ENCODE data around the gene SLPI. TPM values are rescaled to one million over a fixed set of nuclear protein-coding genes. Genes with fewer than 3 reads are reported as not detected.

SLPI gene
- total RNA-seq, result 0.70 and 2.0 TPM in 2 replicates

DNA sequence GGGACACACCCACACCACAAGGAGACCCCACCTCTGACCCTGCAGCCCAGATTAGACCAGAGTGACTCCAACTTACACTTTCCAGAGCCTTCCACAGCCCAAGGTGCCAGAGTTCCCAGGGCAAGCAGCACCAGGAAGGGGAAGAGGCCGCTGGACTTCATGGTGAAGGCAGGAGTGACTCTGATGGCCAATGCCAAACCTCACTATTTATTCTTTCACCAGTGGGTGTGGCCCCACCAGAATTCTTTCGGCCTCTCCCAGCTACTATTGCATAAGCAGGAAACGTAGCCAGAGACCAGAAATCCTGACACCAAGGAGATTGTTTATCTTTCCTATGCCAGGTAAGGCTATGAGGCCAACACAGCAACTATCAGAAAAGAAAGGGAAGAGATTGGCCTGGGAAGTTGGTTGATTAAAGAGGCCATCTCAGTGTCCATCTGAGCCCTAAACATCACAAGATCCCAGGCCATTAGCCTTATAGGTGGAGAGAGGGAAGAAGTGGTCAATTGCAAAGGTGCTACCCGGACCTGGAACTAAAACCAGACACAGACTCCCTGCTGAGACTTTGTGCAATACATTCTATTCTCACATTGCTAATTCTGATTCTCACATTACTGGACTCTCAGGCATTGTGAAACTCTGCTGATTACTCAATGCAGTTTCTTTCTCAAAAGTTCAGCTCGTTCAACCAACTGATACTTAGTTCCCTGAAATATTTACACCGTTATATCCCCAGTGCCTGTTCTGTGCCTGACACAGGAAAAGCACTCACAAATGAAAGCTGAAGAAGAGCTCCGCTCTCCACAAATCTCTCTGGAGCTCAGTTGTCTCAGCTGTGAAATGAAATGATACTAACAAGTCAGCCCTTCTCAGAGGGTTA is at the start of gene SLPI:
TSS of gene SLPI (minus strand) at position 182 of the 880 bp plus-strand sequence. CDS start at position 161, 21 bp downstream.
- no peak for DNase-seq

DNA sequence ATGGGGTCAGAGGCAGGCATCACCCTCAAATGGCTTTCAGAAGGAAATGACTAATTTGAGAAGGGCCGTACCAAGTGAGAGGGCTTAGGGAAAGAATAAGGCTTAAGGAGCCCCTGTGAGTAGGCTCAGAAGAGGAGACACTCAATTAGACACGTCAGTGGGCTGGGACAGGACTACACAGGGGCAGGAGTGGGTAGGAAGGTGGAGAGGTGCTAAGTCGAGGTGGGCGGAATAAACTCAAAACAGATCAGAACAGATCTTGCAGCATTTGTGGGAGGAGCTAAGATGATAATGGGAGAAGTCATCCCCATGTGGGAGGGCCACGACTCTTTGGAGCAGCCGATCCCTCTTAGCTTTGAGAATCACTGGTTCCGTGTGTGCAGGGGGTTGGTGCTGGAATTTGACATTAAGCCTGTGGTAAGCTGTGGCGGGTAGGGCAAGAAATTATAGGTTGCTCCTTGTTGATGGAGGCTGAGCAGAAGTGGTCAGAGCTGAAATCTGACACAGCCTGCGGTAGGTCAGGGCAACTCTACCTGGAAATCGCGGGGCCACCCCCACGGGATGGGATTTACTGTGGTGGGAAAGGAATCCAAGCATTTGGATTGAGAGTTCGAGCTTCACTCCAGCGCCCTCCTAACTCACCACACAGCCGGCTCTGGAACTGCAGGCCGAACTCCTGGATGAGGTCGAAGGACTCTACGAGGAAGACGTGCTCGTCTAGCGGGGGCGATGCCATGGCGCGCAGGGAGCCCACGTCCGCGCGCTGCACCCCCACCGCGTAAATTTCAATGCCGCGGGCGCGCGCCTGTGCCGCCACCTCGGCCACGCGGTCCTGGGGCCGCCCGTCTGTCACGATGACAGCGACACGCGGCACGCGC is 49.5 kb upstream of the SLPI start:
- no peak for DNase-seq

GRCh38 chr20:45301824-45302271 is 47.5 kb upstream of the SLPI start:
- no peak for DNase-seq

- peak; percentile 51 for DNase-seq
These were observed 46.6 kb upstream of the SLPI start for GRCh38 chr20:45300961-45301360.

DNA sequence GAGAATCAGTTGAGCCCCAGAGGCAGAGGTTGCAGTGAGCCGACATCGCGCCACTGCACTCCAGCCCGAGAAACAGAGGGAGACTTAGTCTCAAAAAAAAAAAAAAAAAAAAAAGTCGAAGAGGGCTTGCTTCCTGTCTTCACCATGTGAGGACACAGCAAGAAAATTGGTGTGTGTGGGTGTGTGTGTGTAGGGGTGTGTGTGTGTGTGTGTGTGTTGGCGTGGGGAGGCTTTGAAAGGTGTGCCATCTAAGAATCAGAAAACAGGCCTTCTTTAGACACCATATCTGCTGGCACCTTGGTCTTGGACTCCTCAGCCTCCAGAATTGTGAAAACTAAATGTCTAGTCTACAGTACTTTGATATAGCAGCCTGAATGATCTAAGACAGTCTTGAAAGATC is 45.4 kb upstream of the SLPI start:
- DNase-seq, result no peak

- DNase-seq, result no peak
These were observed 43.6 kb upstream of the SLPI start for GRCh38 chr20:45297786-45298497.

GRCh38 chr20:45294659-45295058 is 40.3 kb upstream of the SLPI start:
- no peak for DNase-seq

GRCh38 chr20:45294003-45294368 is 39.6 kb upstream of the SLPI start:
- DNase-seq, result no peak

DNA sequence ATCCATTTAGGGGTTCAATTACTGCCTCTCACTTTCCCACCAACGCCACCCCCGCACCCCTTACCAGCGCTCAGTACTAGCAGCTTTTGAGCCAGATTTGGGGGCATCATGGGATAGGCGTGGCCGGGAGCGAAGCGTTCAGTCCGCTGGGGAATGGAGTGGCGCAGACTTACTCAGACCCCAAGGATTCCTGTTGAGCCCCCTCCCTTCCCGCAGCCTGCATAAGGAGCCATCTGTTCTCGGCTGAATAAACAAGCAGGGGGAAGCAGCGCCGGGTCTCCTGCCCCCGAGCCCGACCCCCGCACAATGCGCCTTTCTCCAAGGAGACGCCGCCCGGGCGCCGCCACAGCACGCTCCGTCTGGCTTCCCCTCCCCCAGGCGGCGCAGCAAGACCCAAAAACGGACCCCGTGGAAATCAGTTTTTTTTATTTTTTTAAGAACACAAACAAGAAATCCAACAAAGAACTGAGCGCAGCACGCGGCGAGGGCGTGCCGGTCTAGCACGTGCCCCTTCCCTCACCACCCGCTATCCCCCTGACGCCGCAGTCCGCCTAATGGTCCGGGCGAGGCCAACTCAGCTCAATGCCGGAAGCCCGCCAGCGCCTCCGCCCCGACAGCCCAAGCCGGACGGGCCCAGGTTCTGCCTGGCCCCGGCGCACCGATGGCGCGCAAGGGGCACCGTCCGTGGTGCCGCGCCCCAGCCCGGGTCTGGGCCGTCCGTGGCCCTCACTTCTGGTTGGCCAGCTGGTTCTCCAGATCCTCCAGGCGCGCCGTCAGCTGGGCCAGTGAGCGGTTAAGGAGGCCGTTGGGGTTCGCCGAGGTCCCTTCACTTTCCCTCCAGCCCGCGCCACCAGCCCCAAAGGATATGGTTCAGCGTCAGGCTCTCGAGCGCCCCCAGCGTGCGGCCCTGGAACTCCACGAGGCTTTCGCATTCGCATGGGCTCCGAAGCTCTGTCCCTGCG is 39.0 kb upstream of the SLPI start:
- peak; percentile 81 for DNase-seq

DNA sequence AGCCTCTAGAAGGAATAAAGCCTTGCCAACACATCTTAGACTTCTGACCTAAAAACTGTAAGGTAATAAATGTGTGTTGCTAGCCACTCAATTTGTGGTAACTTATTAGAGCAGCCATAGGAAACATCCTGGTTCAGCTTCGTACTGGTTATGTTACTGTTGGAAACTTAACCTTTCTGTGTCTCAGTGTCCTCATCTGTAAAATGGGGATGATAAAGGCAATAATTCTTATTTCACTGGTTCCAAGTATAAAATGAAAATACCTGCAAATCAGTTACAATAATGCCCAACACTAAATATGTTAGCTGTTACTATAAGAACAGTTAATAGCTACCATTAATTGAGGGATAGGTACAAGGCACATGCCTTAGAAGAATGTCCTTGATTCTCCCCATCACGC is 38.0 kb upstream of the SLPI start:
- no peak for DNase-seq

DNA sequence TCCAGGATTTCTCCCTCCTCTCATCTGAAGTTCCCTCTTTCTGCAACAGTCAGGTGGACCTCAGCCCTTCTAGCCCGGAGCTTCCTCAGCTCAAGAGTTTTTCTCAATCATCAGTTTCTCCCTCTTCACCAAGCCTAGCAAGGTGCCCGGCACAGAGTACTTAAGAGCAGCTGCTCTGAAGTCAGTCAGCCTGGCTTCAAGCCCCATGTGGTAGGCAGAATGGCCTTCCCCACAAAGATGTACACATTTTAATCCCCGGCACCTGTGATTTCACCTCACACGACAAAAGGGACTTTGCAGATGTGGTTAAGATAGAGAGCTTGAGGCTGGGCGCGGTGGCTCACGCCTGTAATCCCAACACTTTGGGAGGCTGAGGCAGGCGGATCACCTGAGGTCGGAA is 37.2 kb upstream of the SLPI start:
- no peak for DNase-seq

- peak; percentile 81 for DNase-seq
These were observed 36.5 kb upstream of the SLPI start for GRCh38 chr20:45290677-45291355.

GRCh38 chr20:45289942-45290676 is 35.7 kb upstream of the SLPI start:
- no peak for DNase-seq

DNA sequence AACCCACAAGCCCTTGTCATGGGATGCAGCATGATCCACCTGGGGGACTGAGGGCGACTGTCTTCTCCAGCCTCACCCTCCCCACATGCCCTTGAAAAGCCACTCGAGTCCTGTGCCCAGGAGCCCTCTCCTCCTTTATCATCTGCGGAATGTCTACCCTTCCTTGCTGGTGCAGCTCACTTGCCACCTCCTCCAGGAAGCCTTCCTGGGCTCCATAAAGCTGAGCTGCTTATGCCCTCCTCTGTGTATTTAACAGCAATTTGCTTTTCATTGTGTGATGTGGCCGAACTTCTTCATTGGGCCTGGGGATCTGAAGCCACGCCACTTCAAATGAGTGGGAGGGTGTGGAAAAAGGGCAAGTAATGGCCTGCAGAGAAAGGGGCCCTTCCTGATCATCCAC is 34.5 kb upstream of the SLPI start:
- no peak for DNase-seq

GRCh38 chr20:45288376-45288775 is 34.0 kb upstream of the SLPI start:
- no peak for DNase-seq

- no peak for DNase-seq
These were observed 29.2 kb upstream of the SLPI start for GRCh38 chr20:45283551-45284057.

GRCh38 chr20:45282700-45283550 is 28.6 kb upstream of the SLPI start:
- no peak for DNase-seq

GRCh38 chr20:45279992-45280391 is 25.6 kb upstream of the SLPI start:
- no peak for DNase-seq

- no peak for DNase-seq
These were observed 21.0 kb upstream of the SLPI start for GRCh38 chr20:45275338-45275737.
